ENCODE results near the gene CARNS1. TPM values are rescaled to one million over a fixed set of nuclear protein-coding genes. Genes with fewer than 3 reads are reported as not detected.
A peak's percentile ranks its signal among the peaks of the same experiment; 100 is the strongest.

The CARNS1 gene
- total and polyA plus RNA-seq, 2 of the 13 experiments (the other 11 are each of a cell fraction or from before 2014, with no cell fraction given), result not detected

GRCh38 chr11:67421430-67422031, 6.1 kb downstream of the CARNS1 start:
- 58% methylated on average over 19 of the region's 22 CpGs for WGBS (ENCODE audit: low lambda C conversion rate)
- ChIA-PET CTCF (ENCODE audit: low intra/inter-chr PET ratio, low total read pairs) (no interaction called here), POLR2A (interaction anchor here (0.8 to 7.4 kb wide), 4 partner anchors 10 to 55 kb away, joined by 4 to 78 read pairs (median 6); partner anchors contain the start of genes PPP1CA and TBC1D10C)
- BruUV-seq (replicated peaks), result no TSS peak
- intact Hi-C loops (cut with micrococcal nuclease; ENCODE audit: unreplicated experiment) (no loop called here), in situ Hi-C loops (cut with HindIII; ENCODE audit: extremely low pct_ligation_motif_present, low pct_unique_long_range_greater_than_20kb) (no loop called here)
- Histone ChIP-seq H3K9ac (ENCODE audit: insufficient read depth, low read depth, low read length) (no peak overlapping the region), H2AFZ (ENCODE audit: low read length) (no peak overlapping the region), H3K4me2 (ENCODE audit: low read depth, low read length) (peak overlapping the region; percentile 70), H4K20me1 (ENCODE audit: insufficient read depth, low read length) (no peaks in the 10 kb centered on the region), H3K27me3 (ENCODE audit: control insufficient read depth in 1 of 2, insufficient read depth in 2 of 2, low read length in 2 of 2) (peaks cover 3 to 29% of the 10 kb centered on the region in 2 experiments; a peak in 3 of 5 replicates), H3K27ac (ENCODE audit: extremely low read length, insufficient read depth, low read length) (no peak overlapping the region), H3K9me3 (ENCODE audit: low read length) (no peaks in the 10 kb centered on the region), H3K4me1 (ENCODE audit: insufficient read depth, low read length) (peaks cover 62% of the 10 kb centered on the region), H3K79me2 (ENCODE audit: insufficient read depth, low read length) (no peaks in the 10 kb centered on the region), H3K36me3 (replicated peaks in 1 of 2; ENCODE audit: control insufficient read depth in 1 of 2, insufficient read depth in 2 of 2, low read length in 2 of 2) (no peaks in the 10 kb centered on the region), H3K4me3 (replicated peaks in 1 of 3; ENCODE audit: insufficient read depth in 1 of 3, low read depth in 2 of 3, low read length in 3 of 3) (peak overlapping the region; percentile 28 to 70 (median 30); a peak in 4 of 6 replicates)
- TF ChIP-seq ZNF691 (CRISPR knock-in tag; IDR thresholded peaks at IDR 0.05; ENCODE audit: borderline replicate concordance, low read depth) (0 out of 2 replicates have a peak, but pooled peaks have one; percentile 25), ZNF770 (CRISPR knock-in tag; IDR thresholded peaks at IDR 0.05) (peak; percentile 64; the same call in 1 of the 2 replicates), DZIP1 (CRISPR knock-in tag; IDR thresholded peaks at IDR 0.05) (0 out of 2 replicates have a peak, but pooled peaks have one; percentile 16), ZNF263 (CRISPR knock-in tag; IDR thresholded peaks at IDR 0.05) (peak; percentile 75), HOXA5 (CRISPR knock-in tag; IDR thresholded peaks at IDR 0.05) (0 out of 2 replicates have a peak, but pooled peaks have one; percentile 7), RFXAP (CRISPR knock-in tag; IDR thresholded peaks at IDR 0.05; ENCODE audit: borderline replicate concordance) (0 out of 2 replicates have a peak, but pooled peaks have one; percentile 14), RAD21 (CRISPR knock-in tag; IDR thresholded peaks at IDR 0.05) (no peak), HBP1 (CRISPR knock-in tag; IDR thresholded peaks at IDR 0.05; ENCODE audit: low read depth) (0 out of 2 replicates have a peak, but pooled peaks have one; percentile 8), SAFB2 (CRISPR knock-in tag; IDR thresholded peaks at IDR 0.05; ENCODE audit: borderline replicate concordance, low read depth) (0 out of 2 replicates have a peak, but pooled peaks have one; percentile 1), ZNF891 (CRISPR knock-in tag; IDR thresholded peaks at IDR 0.05) (0 out of 2 replicates have a peak, but pooled peaks have one; percentile 2), ZEB1 (IDR thresholded peaks at IDR 0.05; ENCODE audit: insufficient replicate concordance, low read depth) (peak; percentile 62), KDM6A (CRISPR knock-in tag; IDR thresholded peaks at IDR 0.05; ENCODE audit: low read depth) (no peak), ZNF816 (CRISPR knock-in tag; IDR thresholded peaks at IDR 0.05; ENCODE audit: borderline replicate concordance) (no peak), ZNF350 (CRISPR knock-in tag; IDR thresholded peaks at IDR 0.05; ENCODE audit: borderline replicate concordance, low read depth) (0 out of 2 replicates have a peak, but pooled peaks have one; percentile 23)
- FAIRE-seq, result no peak
- DNase-seq (ENCODE audit: low spot score), result no peak
- ATAC-seq, result no peak
